Measurements from ENCODE around the gene SMARCC1. TPM values are rescaled to one million over a fixed set of nuclear protein-coding genes. Genes with fewer than 3 reads are reported as not detected.

The SMARCC1 gene
- total RNA-seq, 6 experiments from 2014 or later: 65.8 to 81.9 (median 69.2) TPM

DNA sequence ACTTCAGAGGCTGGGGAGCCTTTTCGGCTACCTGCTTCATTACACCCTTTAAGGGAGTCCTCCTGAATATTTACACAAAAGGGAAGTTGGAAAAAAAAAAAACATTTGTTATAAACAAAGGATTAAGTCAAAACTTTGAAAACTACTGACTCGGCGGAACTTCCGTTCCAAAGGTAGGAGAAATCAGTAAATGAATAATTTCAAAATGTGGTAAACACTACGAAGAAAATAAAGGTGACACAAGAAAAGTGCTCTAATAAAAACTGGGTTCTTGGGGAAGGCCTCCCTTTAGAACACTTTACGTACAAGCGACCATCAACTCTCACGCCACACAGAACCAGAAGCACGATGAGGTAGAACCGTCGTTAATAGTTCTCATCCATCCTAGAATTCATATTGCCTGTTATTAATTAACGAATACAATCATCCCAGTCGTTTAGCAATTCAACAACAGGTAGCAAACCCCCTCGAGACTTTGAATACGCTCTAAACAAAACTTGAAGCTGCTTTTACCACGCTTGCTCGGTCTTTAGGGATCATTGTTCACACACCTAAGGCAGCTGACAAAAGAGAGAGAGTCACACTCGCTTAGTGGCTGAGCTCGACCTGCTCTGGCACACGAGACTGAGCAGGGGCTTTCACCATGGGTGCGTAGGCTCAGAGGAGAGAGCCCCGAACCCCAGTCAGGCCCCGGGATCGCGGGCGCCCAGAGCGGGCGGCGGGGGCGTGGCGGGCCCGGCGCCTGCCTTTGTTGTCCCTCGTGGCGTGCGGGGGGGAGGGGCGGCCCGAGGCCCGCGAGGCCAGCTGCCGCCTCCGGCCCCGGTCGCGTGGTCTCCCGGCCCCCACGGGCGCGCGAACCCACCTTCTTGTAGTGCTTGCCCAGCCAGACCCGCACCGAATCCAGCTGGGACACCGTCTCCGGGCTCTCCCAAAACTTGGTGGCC, 680 bp downstream of the SMARCC1 start:
- peaks cover 23% of the 10 kb centered on the region for H3K4me1 Mint-ChIP-seq (ENCODE audit: low read depth)
- no peaks in the 10 kb centered on the region for H3K36me3 Mint-ChIP-seq (ENCODE audit: low read depth)
- H3K27ac Mint-ChIP-seq: peak overlapping the region; percentile 95
- H3K9me3 Mint-ChIP-seq: no peaks in the 10 kb centered on the region
- TF ChIP-seq, protein P1, sequence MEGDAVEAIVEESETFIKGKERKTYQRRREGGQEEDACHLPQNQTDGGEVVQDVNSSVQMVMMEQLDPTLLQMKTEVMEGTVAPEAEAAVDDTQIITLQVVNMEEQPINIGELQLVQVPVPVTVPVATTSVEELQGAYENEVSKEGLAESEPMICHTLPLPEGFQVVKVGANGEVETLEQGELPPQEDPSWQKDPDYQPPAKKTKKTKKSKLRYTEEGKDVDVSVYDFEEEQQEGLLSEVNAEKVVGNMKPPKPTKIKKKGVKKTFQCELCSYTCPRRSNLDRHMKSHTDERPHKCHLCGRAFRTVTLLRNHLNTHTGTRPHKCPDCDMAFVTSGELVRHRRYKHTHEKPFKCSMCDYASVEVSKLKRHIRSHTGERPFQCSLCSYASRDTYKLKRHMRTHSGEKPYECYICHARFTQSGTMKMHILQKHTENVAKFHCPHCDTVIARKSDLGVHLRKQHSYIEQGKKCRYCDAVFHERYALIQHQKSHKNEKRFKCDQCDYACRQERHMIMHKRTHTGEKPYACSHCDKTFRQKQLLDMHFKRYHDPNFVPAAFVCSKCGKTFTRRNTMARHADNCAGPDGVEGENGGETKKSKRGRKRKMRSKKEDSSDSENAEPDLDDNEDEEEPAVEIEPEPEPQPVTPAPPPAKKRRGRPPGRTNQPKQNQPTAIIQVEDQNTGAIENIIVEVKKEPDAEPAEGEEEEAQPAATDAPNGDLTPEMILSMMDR (IDR thresholded peaks at IDR 0.05): no peak
- H3K27me3 Mint-ChIP-seq (ENCODE audit: insufficient read depth): peaks cover 8% of the 10 kb centered on the region
- H3K4me3 Mint-ChIP-seq: peak overlapping the region; percentile 98
- peak; percentile 4 for DNase-seq

DNA sequence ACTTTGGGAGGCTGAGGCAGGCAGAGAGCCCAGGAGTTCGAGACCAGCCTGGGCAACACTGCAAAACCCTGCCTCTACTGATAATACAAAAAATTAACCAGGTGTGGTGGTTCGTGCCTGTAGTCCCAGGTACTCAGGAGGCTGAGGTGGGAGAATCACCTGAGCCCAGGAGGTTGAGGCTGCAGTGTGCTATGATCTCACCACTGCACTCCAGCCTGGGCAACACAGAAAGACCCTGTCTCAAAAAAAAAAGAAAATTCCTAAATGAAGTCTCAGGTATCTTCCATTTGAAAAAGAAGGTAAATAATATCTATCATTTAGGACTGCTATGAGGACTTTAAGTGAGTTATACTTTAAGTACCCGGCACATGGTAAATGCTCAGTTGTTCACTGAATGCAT, 2.9 kb downstream of the SMARCC1 start:
- H3K27me3 Mint-ChIP-seq (ENCODE audit: insufficient read depth): peaks cover 8% of the 10 kb centered on the region
- DNase-seq: no peak
- no peak overlapping the region for H3K27ac Mint-ChIP-seq
- H3K4me1 Mint-ChIP-seq (ENCODE audit: low read depth): peaks cover 23% of the 10 kb centered on the region
- H3K36me3 Mint-ChIP-seq (ENCODE audit: low read depth): no peaks in the 10 kb centered on the region; the same call in 1 of the 2 replicates
- H3K9me3 Mint-ChIP-seq: no peaks in the 10 kb centered on the region
- TF ChIP-seq, protein P1 (IDR thresholded peaks at IDR 0.05): no peak
- H3K4me3 Mint-ChIP-seq: no peak overlapping the region

DNA sequence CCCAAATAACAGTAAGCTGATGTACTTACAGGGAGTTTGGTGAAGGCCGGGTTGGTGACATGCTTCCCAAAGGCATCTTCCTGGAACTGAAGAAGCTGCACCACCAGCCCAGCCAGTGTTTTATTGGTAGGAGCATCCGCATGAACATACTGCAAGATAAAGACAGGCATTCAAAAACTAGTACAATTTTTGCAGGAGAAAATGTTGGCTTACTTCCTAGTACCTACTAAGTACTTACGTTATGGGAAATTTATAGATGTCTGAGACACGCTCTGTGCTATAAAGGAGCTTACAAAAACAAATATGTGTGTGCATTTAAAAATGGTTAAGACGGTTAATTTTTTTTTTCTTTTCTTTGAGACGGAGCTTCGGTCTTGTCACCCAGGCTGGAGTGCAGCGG, 8.9 kb downstream of the SMARCC1 start:
- no peak for DNase-seq
- peaks cover 12% of the 10 kb centered on the region for H3K36me3 Mint-ChIP-seq (ENCODE audit: low read depth)
- H3K27ac Mint-ChIP-seq: no peak overlapping the region
- H3K4me1 Mint-ChIP-seq (ENCODE audit: low read depth): no peaks in the 10 kb centered on the region
- H3K9me3 Mint-ChIP-seq: no peaks in the 10 kb centered on the region
- no peak overlapping the region for H3K4me3 Mint-ChIP-seq
- TF ChIP-seq, protein P1 (IDR thresholded peaks at IDR 0.05): no peak
- H3K27me3 Mint-ChIP-seq (ENCODE audit: insufficient read depth): no peaks in the 10 kb centered on the region

DNA sequence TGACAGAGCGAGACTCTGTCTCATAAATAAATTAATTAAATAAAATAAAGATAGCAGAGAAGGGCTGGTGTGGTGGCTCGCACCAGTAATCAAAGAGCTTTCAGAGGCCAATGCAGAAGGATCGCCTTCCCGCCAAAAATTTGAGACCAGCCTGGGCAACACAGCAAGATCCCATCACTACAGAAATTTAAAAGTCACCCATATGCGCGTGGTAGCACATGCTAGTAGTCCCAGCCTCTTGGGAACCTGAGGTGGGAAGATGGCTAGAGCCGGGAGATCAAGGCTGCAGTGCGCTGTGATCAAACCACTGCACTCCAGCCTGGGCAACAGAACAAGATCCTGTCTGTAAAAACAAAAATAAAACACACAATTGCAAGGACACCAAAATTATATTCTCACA, 9.6 kb downstream of the SMARCC1 start:
- TF ChIP-seq, protein P1 (IDR thresholded peaks at IDR 0.05): no peak
- Mint-ChIP-seq H3K4me1 (ENCODE audit: low read depth) (no peaks in the 10 kb centered on the region), H3K36me3 (ENCODE audit: low read depth) (peaks cover 12% of the 10 kb centered on the region), H3K9me3 (no peaks in the 10 kb centered on the region), H3K4me3 (no peak overlapping the region), H3K27me3 (ENCODE audit: insufficient read depth) (no peaks in the 10 kb centered on the region), H3K27ac (no peak overlapping the region)
- no peak for DNase-seq

DNA sequence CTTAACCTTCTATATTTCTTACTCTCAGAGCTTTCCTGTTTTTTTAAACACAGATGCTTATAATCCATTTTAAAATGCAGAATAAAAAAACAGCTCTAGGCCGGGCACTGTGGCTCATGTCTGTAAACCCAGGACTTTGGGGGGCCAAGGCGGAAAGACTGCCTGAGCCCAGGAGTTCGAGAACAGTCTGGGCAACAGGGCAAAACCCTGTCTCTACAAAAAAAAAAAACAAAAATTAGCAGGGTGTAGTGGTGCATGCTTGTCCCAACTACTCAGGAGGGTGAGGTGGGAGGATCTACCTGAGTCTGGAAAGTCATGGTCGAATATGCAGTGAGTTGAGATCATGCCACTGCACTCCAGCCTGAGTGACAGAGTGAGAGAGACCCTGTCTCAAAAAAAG, 15.5 kb downstream of the SMARCC1 start:
- TF ChIP-seq, protein P1 (IDR thresholded peaks at IDR 0.05): no peak
- H3K36me3 Mint-ChIP-seq (ENCODE audit: low read depth): peaks cover 4% of the 10 kb centered on the region
- no peaks in the 10 kb centered on the region for H3K27me3 Mint-ChIP-seq (ENCODE audit: insufficient read depth)
- no peaks in the 10 kb centered on the region for H3K9me3 Mint-ChIP-seq
- H3K4me3 Mint-ChIP-seq: no peak overlapping the region
- no peak overlapping the region for H3K27ac Mint-ChIP-seq
- peaks cover 6% of the 10 kb centered on the region; the same call in 1 of the 2 replicates for H3K4me1 Mint-ChIP-seq (ENCODE audit: low read depth)
- DNase-seq: no peak

All from HFFc6 (cell line).